ENCODE measurements around the gene SLC35G6.

Gene SLC35G6

DNA sequence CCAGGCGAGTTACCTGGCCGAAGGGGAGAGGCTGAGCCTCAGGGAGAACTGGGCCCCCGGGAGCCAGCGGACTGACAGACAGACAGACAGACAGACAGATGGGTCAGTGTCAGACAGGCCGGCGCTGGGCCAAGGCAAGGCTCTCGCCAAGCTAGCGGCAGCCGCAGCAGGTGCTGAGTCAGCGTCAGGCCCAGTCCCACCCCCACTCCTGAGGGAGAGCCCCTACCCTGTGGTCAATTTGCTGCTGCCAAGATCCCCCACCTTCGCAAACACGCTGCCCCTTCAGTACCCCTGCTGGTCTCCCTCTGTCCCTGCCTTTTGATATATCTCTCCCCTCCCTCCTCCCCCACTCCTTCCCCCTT is 40.4 kb upstream of the SLC35G6 start:
- peak overlapping the region; percentile 86 for H3K4me3 ChIP-seq (ENCODE audit: low read length)
- H3K9me3 ChIP-seq (ENCODE audit: insufficient read depth, low read depth, low read length), result no peaks in the 10 kb centered on the region
- H3K9ac ChIP-seq (ENCODE audit: low read depth, low read length), result peak overlapping the region; percentile 92; the same call in 1 of the 2 replicates
- H3K36me3 ChIP-seq (ENCODE audit: insufficient read depth, low read depth, low read length), result no peaks in the 10 kb centered on the region
- peak overlapping the region; percentile 96 for H3K27ac ChIP-seq (ENCODE audit: low read length)
- peaks cover 71% of the 10 kb centered on the region for H3K27me3 ChIP-seq (ENCODE audit: insufficient read depth, low read length)
- H3K4me1 ChIP-seq (ENCODE audit: insufficient read depth, low read length), result peaks cover 33% of the 10 kb centered on the region; the same call in 1 of the 2 replicates

DNA sequence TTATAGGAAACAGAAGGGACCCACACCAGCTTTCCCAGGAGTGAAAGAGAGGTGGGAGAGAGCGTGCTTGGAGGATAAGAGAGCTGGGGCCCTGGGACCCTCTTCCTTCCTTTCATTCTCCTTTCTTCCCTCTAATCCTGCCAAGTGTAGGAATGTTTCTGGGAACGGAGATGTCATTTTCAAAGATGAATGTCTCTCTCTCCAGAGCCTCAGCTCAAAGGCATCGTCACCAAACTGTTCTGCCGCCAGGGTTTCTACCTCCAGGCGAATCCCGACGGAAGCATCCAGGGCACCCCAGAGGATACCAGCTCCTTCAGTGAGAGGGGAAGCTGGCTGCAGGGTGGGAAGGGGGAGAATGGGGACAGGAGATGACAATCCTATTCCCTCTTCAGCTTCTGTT is 40.0 kb upstream of the SLC35G6 start:
- Histone ChIP-seq H3K9ac (ENCODE audit: low read depth, low read length) (peak overlapping the region; percentile 92; the same call in 1 of the 2 replicates), H3K36me3 (ENCODE audit: insufficient read depth, low read depth, low read length) (no peaks in the 10 kb centered on the region), H3K4me1 (ENCODE audit: insufficient read depth, low read length) (peaks cover 31% of the 10 kb centered on the region; the same call in 1 of the 2 replicates), H3K9me3 (ENCODE audit: insufficient read depth, low read depth, low read length) (no peaks in the 10 kb centered on the region), H3K27me3 (ENCODE audit: insufficient read depth, low read length) (peaks cover 67% of the 10 kb centered on the region), H3K27ac (ENCODE audit: low read length) (no peak overlapping the region), H3K4me3 (ENCODE audit: low read length) (peak overlapping the region; percentile 86)

DNA sequence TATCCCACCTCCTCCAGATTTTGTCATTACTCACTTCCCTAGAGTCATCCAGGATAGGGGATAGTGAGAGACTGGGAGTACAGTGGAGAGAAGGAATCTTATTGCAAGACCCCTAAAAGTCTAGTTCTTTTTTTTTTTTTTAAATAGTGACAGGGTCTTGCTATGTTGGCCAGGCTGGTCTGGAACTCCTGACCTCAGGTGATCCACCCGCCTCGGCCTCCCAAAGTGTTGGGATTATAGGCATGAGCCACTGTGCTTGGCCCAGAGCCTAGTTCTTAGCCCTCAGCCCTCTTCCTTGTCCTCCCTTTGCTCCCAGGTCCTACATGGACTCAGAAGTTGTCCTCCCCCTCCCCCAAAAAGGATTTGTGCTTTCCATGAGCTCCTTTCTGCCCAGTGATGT is 39.1 kb upstream of the SLC35G6 start:
- Histone ChIP-seq H3K4me1 (ENCODE audit: insufficient read depth, low read length) (peaks cover 33% of the 10 kb centered on the region; the same call in 1 of the 2 replicates), H3K36me3 (ENCODE audit: insufficient read depth, low read depth, low read length) (no peaks in the 10 kb centered on the region), H3K9me3 (ENCODE audit: insufficient read depth, low read depth, low read length) (no peaks in the 10 kb centered on the region), H3K27me3 (ENCODE audit: insufficient read depth, low read length) (peaks cover 67% of the 10 kb centered on the region), H3K27ac (ENCODE audit: low read length) (no peak overlapping the region), H3K4me3 (ENCODE audit: low read length) (no peak overlapping the region), H3K9ac (ENCODE audit: low read depth, low read length) (no peak overlapping the region)

DNA sequence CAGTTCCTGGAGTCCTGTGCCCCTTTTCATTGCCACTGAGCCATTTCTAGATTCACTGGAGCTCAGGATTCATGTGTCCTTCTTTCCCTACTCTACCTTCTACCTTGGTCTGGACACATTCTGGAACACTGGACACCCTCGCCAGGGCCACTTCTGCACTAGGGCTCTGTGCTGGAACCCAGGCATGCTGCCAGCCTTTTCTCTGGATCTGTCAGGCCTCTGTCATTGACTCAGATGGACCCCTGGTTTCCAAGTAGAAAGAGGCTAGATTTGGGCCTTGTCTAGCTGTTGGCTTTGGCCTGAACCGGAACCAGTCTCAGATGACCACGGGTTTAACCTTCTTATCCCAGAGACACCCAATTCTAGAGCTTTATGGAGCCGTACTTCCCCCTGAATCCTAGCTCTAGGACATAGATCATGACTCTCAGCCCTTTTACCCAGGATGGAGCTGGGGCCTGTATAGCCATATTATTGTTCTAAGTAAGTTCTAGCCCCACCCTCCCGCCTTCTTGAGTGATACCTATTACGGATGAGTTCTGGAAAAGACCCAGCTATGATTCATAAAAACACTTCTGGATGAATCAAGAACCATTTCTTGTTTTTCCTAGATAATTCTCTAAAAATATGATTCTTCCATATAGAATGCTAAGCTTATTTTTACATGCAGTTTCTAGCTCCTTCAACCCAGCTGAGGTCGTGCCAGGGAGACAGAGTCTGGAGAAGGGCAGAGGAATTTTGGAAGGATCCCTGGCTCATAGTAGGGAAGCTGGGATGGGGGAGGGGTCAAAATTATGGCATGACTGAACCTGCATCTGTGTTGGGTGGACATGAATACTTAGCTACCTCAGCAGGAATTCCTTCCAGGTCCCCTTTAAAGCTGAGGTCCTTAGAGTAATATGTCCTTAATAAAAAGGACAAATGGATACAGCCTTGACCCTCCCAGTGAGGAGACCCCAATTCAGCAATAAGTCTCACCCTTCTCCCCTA is 37.5 kb upstream of the SLC35G6 start:
- Histone ChIP-seq H3K27ac (ENCODE audit: low read length) (no peak overlapping the region), H3K4me1 (ENCODE audit: insufficient read depth, low read length) (peaks cover 24% of the 10 kb centered on the region; the same call in 1 of the 2 replicates), H3K9ac (ENCODE audit: low read depth, low read length) (no peak overlapping the region), H3K27me3 (ENCODE audit: insufficient read depth, low read length) (peaks cover 56% of the 10 kb centered on the region), H3K4me3 (ENCODE audit: low read length) (peak overlapping the region; percentile 65; the same call in 1 of the 2 replicates), H3K9me3 (ENCODE audit: insufficient read depth, low read depth, low read length) (no peaks in the 10 kb centered on the region), H3K36me3 (ENCODE audit: insufficient read depth, low read depth, low read length) (no peaks in the 10 kb centered on the region)

DNA sequence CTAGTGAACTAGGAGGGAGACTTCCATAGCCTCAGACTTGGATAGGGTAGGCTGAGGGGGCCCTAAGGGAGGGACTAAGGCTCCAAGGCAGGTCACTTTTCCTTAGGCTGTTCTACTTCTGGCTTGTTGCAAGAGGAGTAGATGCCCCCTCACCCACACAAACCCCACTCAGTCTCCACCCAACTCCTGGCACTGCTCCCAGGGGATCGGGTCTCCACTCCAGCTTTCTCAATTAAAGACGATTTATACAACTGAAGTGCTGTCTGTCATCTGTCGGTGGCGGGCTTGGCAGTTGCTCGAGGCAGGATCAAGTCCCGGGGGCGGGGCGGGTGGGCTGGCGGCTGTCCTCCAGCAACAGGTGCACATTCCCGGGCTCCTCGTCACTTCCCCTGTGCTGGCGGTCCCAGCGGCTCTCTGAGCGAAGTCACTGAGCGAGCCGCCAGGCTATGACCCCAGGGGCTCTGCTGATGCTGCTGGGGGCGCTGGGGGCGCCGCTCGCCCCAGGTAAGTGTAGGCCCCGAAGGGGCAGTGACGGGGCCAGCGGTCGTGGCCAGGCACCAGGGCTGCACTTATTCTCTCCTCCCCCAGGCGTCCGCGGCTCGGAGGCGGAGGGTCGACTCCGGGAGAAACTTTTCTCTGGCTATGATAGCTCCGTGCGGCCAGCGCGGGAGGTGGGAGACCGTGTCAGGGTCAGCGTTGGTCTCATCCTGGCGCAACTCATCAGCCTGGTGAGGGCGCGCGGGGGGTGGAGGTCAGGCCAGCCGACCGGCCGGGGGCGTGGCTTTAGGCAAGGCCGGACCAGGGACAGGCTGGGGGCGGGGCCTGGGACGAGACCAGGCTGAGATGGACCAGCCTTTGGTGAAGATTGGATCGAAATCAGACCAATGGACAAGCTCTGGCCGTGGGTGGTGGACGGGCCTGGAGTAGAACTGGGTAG is 36.3 kb upstream of the SLC35G6 start, which contains the start of gene CHRNB1:
CHRNB1 (plus strand) TSS at position 380 of the 937 bp plus-strand sequence; CDS start at position 447, 67 bp downstream.
- no peaks in the 10 kb centered on the region for H3K36me3 ChIP-seq (ENCODE audit: insufficient read depth, low read depth, low read length)
- H3K4me1 ChIP-seq (ENCODE audit: insufficient read depth, low read length), result peaks cover 20% of the 10 kb centered on the region; the same call in 1 of the 2 replicates
- peaks cover 45% of the 10 kb centered on the region for H3K27me3 ChIP-seq (ENCODE audit: insufficient read depth, low read length)
- no peak within 1 kb of the TSS for H3K27ac ChIP-seq (ENCODE audit: low read length)
- peak within 1 kb of the TSS; percentile 65 for H3K4me3 ChIP-seq (ENCODE audit: low read length)
- H3K9ac ChIP-seq (ENCODE audit: low read depth, low read length), result peak within 1 kb of the TSS; percentile 60; the same call in 1 of the 2 replicates
- no peaks in the 10 kb centered on the region for H3K9me3 ChIP-seq (ENCODE audit: insufficient read depth, low read depth, low read length)

DNA sequence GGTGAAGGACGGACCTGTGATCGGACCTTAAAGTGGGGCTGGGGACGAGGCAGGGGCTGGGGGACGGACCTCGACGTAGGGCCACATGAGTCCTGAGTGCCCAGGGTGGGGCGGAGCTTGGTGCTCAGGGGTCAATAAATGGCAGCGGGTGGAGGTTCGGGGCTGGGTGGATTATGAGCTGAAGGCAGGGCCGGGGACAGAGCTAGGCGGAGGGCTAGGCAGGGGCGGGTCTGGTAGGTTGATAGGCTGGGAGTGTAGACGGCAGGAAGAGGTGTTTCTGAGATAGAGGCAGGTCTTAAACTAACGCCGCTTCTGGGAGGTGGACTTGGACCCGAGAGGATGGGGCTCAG is 35.7 kb upstream of the SLC35G6 start:
- Histone ChIP-seq H3K9ac (ENCODE audit: low read depth, low read length) (peak overlapping the region; percentile 45; the same call in 1 of the 2 replicates), H3K9me3 (ENCODE audit: insufficient read depth, low read depth, low read length) (no peaks in the 10 kb centered on the region), H3K4me3 (ENCODE audit: low read length) (peak overlapping the region; percentile 65), H3K27me3 (ENCODE audit: insufficient read depth, low read length) (peaks cover 45% of the 10 kb centered on the region), H3K4me1 (ENCODE audit: insufficient read depth, low read length) (peaks cover 20% of the 10 kb centered on the region; the same call in 1 of the 2 replicates), H3K36me3 (ENCODE audit: insufficient read depth, low read depth, low read length) (no peaks in the 10 kb centered on the region), H3K27ac (ENCODE audit: low read length) (no peak overlapping the region)

DNA sequence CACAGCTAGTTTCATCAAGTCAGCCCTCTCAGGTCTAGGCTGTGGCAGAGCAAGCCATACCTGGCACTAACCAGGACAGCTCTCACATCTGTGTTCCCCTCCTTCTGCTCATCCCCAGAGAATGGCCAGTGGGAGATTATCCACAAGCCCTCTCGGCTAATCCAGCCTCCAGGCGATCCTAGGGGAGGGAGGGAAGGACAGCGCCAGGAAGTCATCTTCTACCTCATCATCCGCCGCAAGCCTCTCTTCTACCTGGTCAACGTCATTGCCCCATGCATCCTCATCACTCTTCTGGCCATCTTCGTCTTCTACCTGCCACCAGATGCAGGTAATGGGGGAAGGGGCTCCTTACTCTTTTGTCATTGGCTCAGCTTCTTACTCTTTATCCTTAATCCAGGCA is 32.8 kb upstream of the SLC35G6 start:
- H3K4me3 ChIP-seq (ENCODE audit: low read length), result no peak overlapping the region
- H3K4me1 ChIP-seq (ENCODE audit: insufficient read depth, low read length), result peaks cover 8% of the 10 kb centered on the region; the same call in 1 of the 2 replicates
- no peak overlapping the region for H3K27ac ChIP-seq (ENCODE audit: low read length)
- no peaks in the 10 kb centered on the region for H3K9me3 ChIP-seq (ENCODE audit: insufficient read depth, low read depth, low read length)
- H3K27me3 ChIP-seq (ENCODE audit: insufficient read depth, low read length), result peaks cover 26% of the 10 kb centered on the region
- H3K9ac ChIP-seq (ENCODE audit: low read depth, low read length), result no peak overlapping the region
- H3K36me3 ChIP-seq (ENCODE audit: insufficient read depth, low read depth, low read length), result no peaks in the 10 kb centered on the region

DNA sequence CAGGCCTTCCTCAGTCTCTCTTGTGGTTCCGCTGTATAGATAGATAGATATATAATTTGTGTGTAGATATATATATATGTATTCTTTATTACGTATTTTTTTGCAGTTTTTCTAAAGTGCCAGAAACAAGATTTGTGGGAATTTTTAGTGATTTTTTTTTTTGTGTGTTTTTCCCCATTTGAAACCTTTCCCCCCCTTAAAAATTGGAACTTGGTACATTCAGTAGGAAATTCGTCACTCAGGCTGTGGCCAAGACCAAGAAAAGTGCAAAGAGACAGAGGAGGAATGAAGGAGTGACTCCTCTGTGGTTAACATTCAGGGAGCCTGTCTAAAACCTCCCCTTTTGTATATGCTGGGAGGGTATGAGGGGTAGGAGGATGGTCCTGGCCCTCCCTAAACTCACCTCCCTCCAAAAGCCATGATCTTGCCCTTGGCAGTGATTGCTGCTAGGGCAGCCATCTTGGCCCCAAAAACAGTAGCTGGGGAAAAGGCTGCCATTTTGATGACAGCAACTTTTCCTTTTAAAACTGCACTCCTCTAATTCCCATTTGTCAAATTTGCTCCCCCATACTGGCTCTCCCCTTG is 21.2 kb upstream of the SLC35G6 start:
- Histone ChIP-seq H3K4me3 (ENCODE audit: low read length) (no peak overlapping the region), H3K27ac (ENCODE audit: low read length) (no peak overlapping the region)

DNA sequence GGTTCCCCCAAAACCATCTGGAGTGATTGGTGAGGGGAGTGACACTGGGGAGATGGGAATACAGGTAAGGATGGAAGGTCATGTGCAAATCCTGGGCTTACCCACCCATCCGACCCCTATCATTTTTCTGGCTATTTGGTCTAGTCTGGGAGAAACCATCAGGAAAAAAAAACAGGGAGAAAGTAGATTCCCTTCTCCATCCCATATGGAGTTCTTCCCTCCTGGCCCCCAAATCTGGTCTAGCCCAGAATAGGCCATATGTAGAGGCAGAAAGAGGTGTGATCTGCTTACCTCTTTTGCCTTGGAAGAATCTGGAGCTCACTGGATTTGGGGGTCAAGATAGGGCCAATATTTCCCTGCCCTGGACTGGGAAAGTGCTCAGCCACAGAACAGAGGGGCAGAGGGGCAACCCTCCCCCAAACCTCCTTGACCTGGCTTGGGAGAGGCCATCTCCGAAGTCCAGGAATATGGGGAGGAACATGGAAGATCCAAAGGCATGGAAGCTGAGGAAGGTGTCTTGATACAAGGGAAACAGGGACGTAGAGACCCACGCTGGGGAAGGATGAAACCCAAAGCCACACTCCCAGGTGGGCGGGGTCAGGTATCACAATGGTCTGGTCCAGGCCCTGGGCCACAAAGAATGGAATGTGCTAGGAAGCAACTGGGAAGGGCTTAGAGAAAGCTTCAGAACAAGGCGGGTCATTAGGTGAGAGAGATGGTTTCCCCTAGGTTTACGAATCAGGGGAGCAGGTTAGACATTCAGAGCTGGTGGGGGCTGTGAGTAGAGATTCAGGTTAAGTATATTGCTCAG is 20.2 kb upstream of the SLC35G6 start:
- Histone ChIP-seq H3K27me3 (ENCODE audit: insufficient read depth, low read length) (no peaks in the 10 kb centered on the region), H3K27ac (ENCODE audit: low read length) (no peak overlapping the region), H3K9me3 (ENCODE audit: insufficient read depth, low read depth, low read length) (no peaks in the 10 kb centered on the region), H3K4me1 (ENCODE audit: insufficient read depth, low read length) (peaks cover 4% of the 10 kb centered on the region; the same call in 1 of the 2 replicates), H3K4me3 (ENCODE audit: low read length) (no peak overlapping the region), H3K36me3 (ENCODE audit: insufficient read depth, low read depth, low read length) (peaks cover 5% of the 10 kb centered on the region; the same call in 1 of the 2 replicates), H3K9ac (ENCODE audit: low read depth, low read length) (no peak overlapping the region)

More for the DNA sequence above, 21.2 kb upstream of the SLC35G6 start:
- Histone ChIP-seq H3K27me3 (ENCODE audit: insufficient read depth, low read length) (no peaks in the 10 kb centered on the region), H3K36me3 (ENCODE audit: insufficient read depth, low read depth, low read length) (peaks cover 5% of the 10 kb centered on the region; the same call in 1 of the 2 replicates), H3K9ac (ENCODE audit: low read depth, low read length) (no peak overlapping the region), H3K9me3 (ENCODE audit: insufficient read depth, low read depth, low read length) (no peaks in the 10 kb centered on the region), H3K4me1 (ENCODE audit: insufficient read depth, low read length) (peaks cover 4% of the 10 kb centered on the region; the same call in 1 of the 2 replicates)

DNA sequence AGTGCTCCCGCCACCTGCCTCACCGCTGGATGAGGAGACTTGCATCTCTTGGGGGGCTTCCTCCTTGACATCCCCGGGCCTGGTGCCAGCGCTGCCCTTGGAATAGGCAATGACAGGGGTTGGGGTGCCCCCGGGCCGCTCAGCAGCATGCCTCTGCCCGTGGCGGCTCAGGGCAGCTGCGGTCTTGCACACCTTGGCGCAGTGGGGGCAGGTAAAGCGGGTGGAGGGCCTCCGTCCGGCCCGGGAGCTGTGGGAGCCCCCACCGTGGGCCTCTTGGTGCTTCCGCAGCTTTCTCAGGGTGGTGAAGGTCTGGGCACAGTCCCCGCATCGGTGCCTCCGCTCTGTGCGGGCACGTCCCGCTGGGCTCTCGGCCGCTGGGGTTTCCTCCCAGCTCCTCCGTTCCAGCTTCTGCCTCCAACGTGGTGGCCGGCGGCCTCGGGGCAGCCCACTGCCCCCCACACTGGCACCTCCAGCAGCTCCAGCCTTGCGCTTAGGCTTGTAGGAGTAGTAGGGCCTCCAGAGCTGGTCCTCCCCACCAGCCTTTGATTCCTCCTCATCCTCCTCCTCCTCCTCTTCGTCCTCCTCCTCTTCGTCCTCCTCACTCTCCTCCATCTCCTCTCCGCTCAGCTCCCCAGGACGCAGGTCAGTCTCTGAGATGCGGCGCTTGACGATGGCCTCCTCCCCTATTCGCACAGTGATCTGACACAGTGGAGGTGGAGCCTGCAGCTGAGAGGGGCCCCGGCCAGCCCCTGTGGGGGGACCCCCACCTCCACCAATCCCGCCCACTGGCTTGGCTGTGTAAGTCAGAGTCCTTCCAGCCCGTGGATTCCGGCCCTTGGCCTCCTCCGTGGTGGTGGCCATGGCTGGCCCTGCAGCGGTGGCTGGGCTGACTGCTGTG is 18.5 kb upstream of the SLC35G6 start:
- Histone ChIP-seq H3K4me3 (ENCODE audit: low read length) (no peak overlapping the region), H3K9me3 (ENCODE audit: insufficient read depth, low read depth, low read length) (no peaks in the 10 kb centered on the region), H3K27me3 (ENCODE audit: insufficient read depth, low read length) (no peaks in the 10 kb centered on the region), H3K36me3 (ENCODE audit: insufficient read depth, low read depth, low read length) (peaks cover 9% of the 10 kb centered on the region), H3K27ac (ENCODE audit: low read length) (no peak overlapping the region), H3K4me1 (ENCODE audit: insufficient read depth, low read length) (peaks cover 4% of the 10 kb centered on the region; the same call in 1 of the 2 replicates), H3K9ac (ENCODE audit: low read depth, low read length) (no peak overlapping the region)

All from iPS-20b (cell line).